ENCODE data around the gene CD63. TPM values are rescaled to one million over a fixed set of nuclear protein-coding genes. Genes with fewer than 3 reads are reported as not detected.
A peak's percentile ranks its signal among the peaks of the same experiment; 100 is the strongest.

The CD63 gene
- total and polyA plus RNA-seq, 2 of the 13 experiments (the other 11 are each of a cell fraction or from before 2014, with no cell fraction given), result 234 to 277 TPM

DNA sequence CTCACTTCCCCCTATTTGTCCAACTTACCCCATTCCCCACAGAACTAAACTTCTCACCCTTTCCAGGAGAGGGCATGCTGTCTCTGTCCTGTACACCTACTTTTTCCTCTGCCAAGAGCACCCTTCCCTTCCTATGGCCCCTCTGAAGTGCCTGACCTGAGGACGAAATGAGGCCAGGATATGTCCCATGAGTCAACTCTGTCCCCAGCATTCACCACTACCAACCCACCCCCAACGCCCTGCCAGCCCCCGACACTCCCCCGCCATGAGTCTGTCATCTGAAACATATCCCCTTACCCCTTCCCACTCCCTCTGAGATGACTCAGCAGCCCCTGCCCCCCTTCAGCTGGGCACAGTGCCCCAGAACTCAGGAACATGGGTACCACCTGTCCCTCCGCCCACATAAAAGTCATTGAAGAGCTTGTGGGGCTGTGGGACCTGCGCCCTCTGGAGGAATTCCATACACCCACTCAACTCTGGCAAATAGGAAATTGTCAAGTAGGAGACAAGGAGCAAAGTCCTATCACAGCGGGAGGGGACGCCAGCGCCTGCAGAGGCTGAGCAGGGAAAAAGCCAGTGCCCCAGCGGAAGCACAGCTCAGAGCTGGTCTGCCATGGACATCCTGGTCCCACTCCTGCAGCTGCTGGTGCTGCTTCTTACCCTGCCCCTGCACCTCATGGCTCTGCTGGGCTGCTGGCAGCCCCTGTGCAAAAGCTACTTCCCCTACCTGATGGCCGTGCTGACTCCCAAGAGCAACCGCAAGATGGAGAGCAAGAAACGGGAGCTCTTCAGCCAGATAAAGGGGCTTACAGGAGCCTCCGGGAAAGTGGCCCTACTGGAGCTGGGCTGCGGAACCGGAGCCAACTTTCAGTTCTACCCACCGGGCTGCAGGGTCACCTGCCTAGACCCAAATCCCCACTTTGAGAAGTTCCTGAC, 47.4 kb downstream of the CD63 start:
- ChIA-PET CTCF (ENCODE audit: low intra/inter-chr PET ratio, low total read pairs) (interaction anchor here (0.7 to 2.2 kb wide), 6 partner anchors 21 to 57 kb away, joined by 3 to 13 read pairs (median 3); partner anchors contain the start of gene RDH5), POLR2A (interaction anchor here (0.6 to 2.5 kb wide), 15 partner anchors 15 to 182 kb away, joined by 3 to 23 read pairs (median 5); partner anchors contain the start of genes BLOC1S1, CD63, DNAJC14 and ITGA7)
- H3K27ac ChIP-seq (ENCODE audit: extremely low read length, insufficient read depth, low read length), result peak overlapping the region; percentile 72
- ATAC-seq, result peak; percentile 96
- peak; percentile 92 for DNase-seq (ENCODE audit: low spot score)
- intact Hi-C loops (cut with micrococcal nuclease; ENCODE audit: unreplicated experiment), result loop anchor here (1.0 to 2.0 kb wide), 4 partner anchors 20 to 47 kb away; partner anchors contain the start of genes CD63 and RDH5
- in situ Hi-C loops (cut with HindIII; ENCODE audit: extremely low pct_ligation_motif_present, low pct_unique_long_range_greater_than_20kb), result no loop called here
- FAIRE-seq, result peak; percentile 94
- no peaks in the 10 kb centered on the region for H3K9me3 ChIP-seq (ENCODE audit: low read length)
- H2AFZ ChIP-seq (ENCODE audit: low read length), result peak overlapping the region; percentile 92
- peaks cover 7% of the 10 kb centered on the region for H3K79me2 ChIP-seq (ENCODE audit: insufficient read depth, low read length)
- H3K4me3 ChIP-seq (replicated peaks in 1 of 3; ENCODE audit: insufficient read depth in 1 of 3, low read depth in 2 of 3, low read length in 3 of 3), result peak overlapping the region; percentile 70 to 90 (median 88)
- H3K9ac ChIP-seq (ENCODE audit: insufficient read depth, low read depth, low read length), result peak overlapping the region; percentile 64
- no peaks in the 10 kb centered on the region for H4K20me1 ChIP-seq (ENCODE audit: insufficient read depth, low read length)
- H3K4me1 ChIP-seq (ENCODE audit: insufficient read depth, low read length), result peaks cover 22% of the 10 kb centered on the region
- peaks cover 0 to 3% of the 10 kb centered on the region in 2 experiments; a peak in 1 of 5 replicates for H3K36me3 ChIP-seq (replicated peaks in 1 of 2; ENCODE audit: control insufficient read depth in 1 of 2, insufficient read depth in 2 of 2, low read length in 2 of 2)
- 0% methylated on average over 8 of the region's 17 CpGs for WGBS (ENCODE audit: low lambda C conversion rate)
- no peaks in the 10 kb centered on the region; a peak in 1 of 5 replicates for H3K27me3 ChIP-seq (ENCODE audit: control insufficient read depth in 1 of 2, insufficient read depth in 2 of 2, low read length in 2 of 2)
- BruUV-seq (replicated peaks), result TSS peak; percentile 42
- peak overlapping the region; percentile 95 for H3K4me2 ChIP-seq (ENCODE audit: low read depth, low read length)
- 0 out of 2 replicates have a peak, but pooled peaks have one; percentile 50 for TF ChIP-seq ZNF558 (CRISPR knock-in tag; IDR thresholded peaks at IDR 0.05; ENCODE audit: borderline replicate concordance)
- TF ChIP-seq IRF2 (CRISPR knock-in tag; IDR thresholded peaks at IDR 0.05), result peak; percentile 44; the same call in 1 of the 2 replicates
- TF ChIP-seq KDM3A (CRISPR knock-in tag; IDR thresholded peaks at IDR 0.05; ENCODE audit: low read depth), result no peak; the same call in 1 of the 2 replicates
- TF ChIP-seq CHD4 (IDR thresholded peaks at IDR 0.05; ENCODE audit: borderline replicate concordance, low read length), result no peak
- TF ChIP-seq, protein P1, sequence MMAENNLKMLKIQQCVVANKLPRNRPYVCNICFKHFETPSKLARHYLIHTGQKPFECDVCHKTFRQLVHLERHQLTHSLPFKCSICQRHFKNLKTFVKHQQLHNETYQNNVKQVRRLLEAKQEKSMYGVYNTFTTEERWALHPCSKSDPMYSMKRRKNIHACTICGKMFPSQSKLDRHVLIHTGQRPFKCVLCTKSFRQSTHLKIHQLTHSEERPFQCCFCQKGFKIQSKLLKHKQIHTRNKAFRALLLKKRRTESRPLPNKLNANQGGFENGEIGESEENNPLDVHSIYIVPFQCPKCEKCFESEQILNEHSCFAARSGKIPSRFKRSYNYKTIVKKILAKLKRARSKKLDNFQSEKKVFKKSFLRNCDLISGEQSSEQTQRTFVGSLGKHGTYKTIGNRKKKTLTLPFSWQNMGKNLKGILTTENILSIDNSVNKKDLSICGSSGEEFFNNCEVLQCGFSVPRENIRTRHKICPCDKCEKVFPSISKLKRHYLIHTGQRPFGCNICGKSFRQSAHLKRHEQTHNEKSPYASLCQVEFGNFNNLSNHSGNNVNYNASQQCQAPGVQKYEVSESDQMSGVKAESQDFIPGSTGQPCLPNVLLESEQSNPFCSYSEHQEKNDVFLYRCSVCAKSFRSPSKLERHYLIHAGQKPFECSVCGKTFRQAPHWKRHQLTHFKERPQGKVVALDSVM (CRISPR knock-in tag; IDR thresholded peaks at IDR 0.05), result no peak
- no peak for TF ChIP-seq ZFAT (CRISPR knock-in tag; conservative IDR thresholded peaks at IDR 0.05)
- TF ChIP-seq ZNF567 (CRISPR knock-in tag; IDR thresholded peaks at IDR 0.05; ENCODE audit: borderline replicate concordance), result no peak
- no peak for TF ChIP-seq MEIS1 (CRISPR knock-in tag; IDR thresholded peaks at IDR 0.05; ENCODE audit: borderline replicate concordance)
- TF ChIP-seq ZBTB8A (CRISPR knock-in tag; IDR thresholded peaks at IDR 0.05; ENCODE audit: borderline replicate concordance, low read depth), result no peak
- no peak for TF ChIP-seq ZNF33A (CRISPR knock-in tag; IDR thresholded peaks at IDR 0.05; ENCODE audit: borderline replicate concordance)
- 0 out of 2 replicates have a peak, but pooled peaks have one; percentile 50 for TF ChIP-seq ZKSCAN8 (CRISPR knock-in tag; IDR thresholded peaks at IDR 0.05; ENCODE audit: borderline replicate concordance)
- TF ChIP-seq, protein P2, sequence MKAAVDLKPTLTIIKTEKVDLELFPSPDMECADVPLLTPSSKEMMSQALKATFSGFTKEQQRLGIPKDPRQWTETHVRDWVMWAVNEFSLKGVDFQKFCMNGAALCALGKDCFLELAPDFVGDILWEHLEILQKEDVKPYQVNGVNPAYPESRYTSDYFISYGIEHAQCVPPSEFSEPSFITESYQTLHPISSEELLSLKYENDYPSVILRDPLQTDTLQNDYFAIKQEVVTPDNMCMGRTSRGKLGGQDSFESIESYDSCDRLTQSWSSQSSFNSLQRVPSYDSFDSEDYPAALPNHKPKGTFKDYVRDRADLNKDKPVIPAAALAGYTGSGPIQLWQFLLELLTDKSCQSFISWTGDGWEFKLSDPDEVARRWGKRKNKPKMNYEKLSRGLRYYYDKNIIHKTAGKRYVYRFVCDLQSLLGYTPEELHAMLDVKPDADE (CRISPR knock-in tag; IDR thresholded peaks at IDR 0.05), result no peak
- TF ChIP-seq TAF15 (IDR thresholded peaks at IDR 0.05; ENCODE audit: low read depth, low read length, poor library complexity, severe bottlenecking), result no peak
- TF ChIP-seq, protein P3, sequence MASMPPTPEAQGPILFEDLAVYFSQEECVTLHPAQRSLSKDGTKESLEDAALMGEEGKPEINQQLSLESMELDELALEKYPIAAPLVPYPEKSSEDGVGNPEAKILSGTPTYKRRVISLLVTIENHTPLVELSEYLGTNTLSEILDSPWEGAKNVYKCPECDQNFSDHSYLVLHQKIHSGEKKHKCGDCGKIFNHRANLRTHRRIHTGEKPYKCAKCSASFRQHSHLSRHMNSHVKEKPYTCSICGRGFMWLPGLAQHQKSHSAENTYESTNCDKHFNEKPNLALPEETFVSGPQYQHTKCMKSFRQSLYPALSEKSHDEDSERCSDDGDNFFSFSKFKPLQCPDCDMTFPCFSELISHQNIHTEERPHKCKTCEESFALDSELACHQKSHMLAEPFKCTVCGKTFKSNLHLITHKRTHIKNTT (CRISPR knock-in tag; IDR thresholded peaks at IDR 0.05), result no peak
- TF ChIP-seq MAF1 (CRISPR knock-in tag; IDR thresholded peaks at IDR 0.05; ENCODE audit: borderline replicate concordance), result no peak
- TF ChIP-seq, protein P4, sequence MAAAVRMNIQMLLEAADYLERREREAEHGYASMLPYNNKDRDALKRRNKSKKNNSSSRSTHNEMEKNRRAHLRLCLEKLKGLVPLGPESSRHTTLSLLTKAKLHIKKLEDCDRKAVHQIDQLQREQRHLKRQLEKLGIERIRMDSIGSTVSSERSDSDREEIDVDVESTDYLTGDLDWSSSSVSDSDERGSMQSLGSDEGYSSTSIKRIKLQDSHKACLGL (CRISPR knock-in tag; IDR thresholded peaks at IDR 0.05), result no peak
- 0 out of 2 replicates have a peak, but pooled peaks have one; percentile 21 for TF ChIP-seq ZBTB20 (CRISPR knock-in tag; IDR thresholded peaks at IDR 0.05; ENCODE audit: borderline replicate concordance, low read depth)

Measured in HepG2 (cell line).